HCT116 (cell line): ENCODE data around the gene CIITA. TPM values are rescaled to one million over a fixed set of nuclear protein-coding genes. Genes with fewer than 3 reads are reported as not detected.
A peak's percentile ranks its signal among the peaks of the same experiment; 100 is the strongest.

Experiments used
- ATAC-seq: fragments of 200-7000 bp; cut with Tn5 transposase; 2 replicates; pipeline ENCODE4 v1.9.1; 2020; ENCODE audit warnings: mild to moderate bottlenecking, moderate library complexity
- BruUV-seq: library from RNA; stranded (reverse); fragments of 400-500 nt; replicated peaks from 2 replicates; lab custom pipeline; 2021; lab: Mats Ljungman, UMichigan
- CTCF ChIA-PET: fragments of 300-600 bp; sonication (Branson Sonifier 250); formaldehyde crosslinking; loops from one replicate; lab custom pipeline; 2021; ENCODE audit warnings: antibody characterized with exemption; lab: Charles Lee
- POLR2A ChIA-PET: fragments of 300-600, 350-600 bp; sonication (Branson Sonifier 250); formaldehyde crosslinking; loops from one replicate; lab custom pipeline; 2021; ENCODE audit warnings: antibody characterized with exemption; lab: Charles Lee
- RAD21 ChIA-PET, 2 experiments: fragments of 300-600 bp; sonication (Branson Sonifier 250); formaldehyde crosslinking; loops; one replicate each; lab custom pipeline; 2023; ENCODE audit warnings: low total read pairs in 2 of 2; ENCODE audit not compliant: uncharacterized antibody in 2 of 2, unreplicated experiment in 2 of 2, low non-redundant PET in 1 of 2; lab: Charles Lee
- DNase-seq: peaks from one replicate; pipeline ENCODE4 v3.0.0-alpha.2; 2010; ENCODE audit warnings: low read depth, low spot score
- H2AFZ ChIP-seq: fragments of 200-600 bp; shearing (Covaris generic), sonication (generic); 2 replicates; pipeline ENCODE4 v1.6.1; 2017; ENCODE audit warnings: low read depth, mixed run types, mixed read lengths, antibody characterized with exemption, low read length; ENCODE audit not compliant: poor library complexity, severe bottlenecking
- H3K27ac ChIP-seq: 2 replicates; pipeline ENCODE4 v1.5.1; 2012; ENCODE audit warnings: low read depth, low read length
- H3K27me3 ChIP-seq: fragments of 200-600 bp; sonication (generic); 2 replicates; pipeline ENCODE4 v1.6.1; 2016; ENCODE audit warnings: mixed run types, low read length, mixed read lengths; ENCODE audit not compliant: insufficient read depth
- H3K36me3 ChIP-seq, 2 experiments: fragments of 200-500 bp in 1 of 2; fragments of 200-600 bp in 1 of 2; sonication (Bioruptor generic) in 1 of 2; sonication (generic) in 1 of 2; 2 replicates each; pipeline versions ENCODE4 v1.5.1 to v1.6.1; 2014 to 2016; ENCODE audit warnings: low read length in 2 of 2, inconsistent platforms in 1 of 2, mixed read lengths in 1 of 2, mixed run types in 1 of 2; ENCODE audit not compliant: insufficient read depth in 2 of 2, control insufficient read depth in 1 of 2
- H3K4me1 ChIP-seq, 2 experiments: fragments of 200-600 bp in 1 of 2; sonication (generic) in 1 of 2; 2 replicates each; pipeline versions ENCODE4 v1.5.1 to v1.6.1; 2012 to 2017; ENCODE audit warnings: low read length in 2 of 2, inconsistent platforms in 1 of 2, mild to moderate bottlenecking in 1 of 2, mixed read lengths in 1 of 2, mixed run types in 1 of 2, moderate library complexity in 1 of 2; ENCODE audit not compliant: insufficient read depth in 2 of 2, control insufficient read depth in 1 of 2
- H3K4me2 ChIP-seq: fragments of 200-600 bp; sonication (generic); 2 replicates; pipeline ENCODE4 v1.6.1; 2017; ENCODE audit warnings: mixed run types, low read length, mixed read lengths
- H3K4me3 ChIP-seq, 2 experiments: fragments of 200-600 bp in 1 of 2; sonication (generic) in 1 of 2; replicated peaks in 1 of 2; 2 replicates each; pipeline ENCODE4 v1.5.1; 2011 to 2016; ENCODE audit warnings: low read length in 2 of 2, control low read depth in 1 of 2, low read depth in 1 of 2, mild to moderate bottlenecking in 1 of 2, mixed read lengths in 1 of 2, mixed run types in 1 of 2
- H3K79me2 ChIP-seq: fragments of 200-600 bp; sonication (generic); 2 replicates; pipeline ENCODE4 v1.6.1; 2017; ENCODE audit warnings: mild to moderate bottlenecking, mixed run types, low read length, moderate library complexity, mixed read lengths; ENCODE audit not compliant: insufficient read depth
- H3K9ac ChIP-seq: fragments of 200-600 bp; sonication (generic); 2 replicates; pipeline ENCODE4 v1.6.1; 2016; ENCODE audit warnings: low read length, mixed read lengths
- H3K9me2 ChIP-seq: fragments of 200-600 bp; sonication (generic), shearing (Covaris generic); 2 replicates; pipeline ENCODE4 v1.6.1; 2017; ENCODE audit warnings: mixed run types, mild to moderate bottlenecking, moderate library complexity; ENCODE audit not compliant: insufficient read depth
- H3K9me3 ChIP-seq, 2 experiments: fragments of 200-500 bp in 1 of 2; fragments of 200-600 bp in 1 of 2; sonication (Bioruptor generic) in 1 of 2; sonication (generic) in 1 of 2; 2 replicates each; pipeline ENCODE4 v1.6.1; 2014 to 2017; ENCODE audit warnings: low read length in 2 of 2, mixed read lengths in 2 of 2, inconsistent platforms in 1 of 2, low read depth in 1 of 2, mild to moderate bottlenecking in 1 of 2, mixed run types in 1 of 2, moderate library complexity in 1 of 2; ENCODE audit not compliant: control insufficient read depth in 1 of 2, insufficient read depth in 1 of 2
- H4K20me1 ChIP-seq: fragments of 200-600 bp; sonication (generic), shearing (Covaris generic); 2 replicates; pipeline ENCODE4 v1.6.1; 2017; ENCODE audit warnings: mixed run types, mild to moderate bottlenecking, moderate library complexity; ENCODE audit not compliant: insufficient read depth
- CEBPB ChIP-seq: IDR thresholded peaks from 2 replicates; pipeline ENCODE4 v1.6.1; 2012; ENCODE audit warnings: low read depth
- CTCF ChIP-seq, 3 experiments: fragments of 200-600 bp in 1 of 3; sonication (generic) in 1 of 3; IDR thresholded peaks in 2 of 3; conservative IDR thresholded peaks in 1 of 3; 2 replicates each; pipeline ENCODE4 v1.5.1; 2012 to 2017; ENCODE audit warnings: low read depth in 2 of 3, low read length in 2 of 3, antibody characterized with exemption in 1 of 3, borderline replicate concordance in 1 of 3, control low read depth in 1 of 3, mild to moderate bottlenecking in 1 of 3, mixed read lengths in 1 of 3, mixed run types in 1 of 3, moderate library complexity in 1 of 3; ENCODE audit not compliant: insufficient read depth in 1 of 3
- EGR1 ChIP-seq: IDR thresholded peaks from 2 replicates; pipeline ENCODE4 v1.6.1; 2012; ENCODE audit warnings: low read depth
- ELF1 ChIP-seq: IDR thresholded peaks from 2 replicates; pipeline ENCODE4 v1.6.1; 2012; ENCODE audit warnings: low read depth, borderline replicate concordance
- EZH2 ChIP-seq: fragments of 200-600 bp; sonication (generic); IDR thresholded peaks from 2 replicates; pipeline ENCODE4 v1.6.1; 2017; ENCODE audit warnings: antibody characterized with exemption, mixed run types
- EZH2phosphoT487 ChIP-seq: fragments of 200-600 bp; IDR thresholded peaks from 2 replicates; pipeline ENCODE4 v1.6.1; 2018; ENCODE audit warnings: antibody characterized with exemption, borderline replicate concordance
- FOSL1 ChIP-seq: IDR thresholded peaks from 2 replicates; pipeline ENCODE4 v1.6.1; 2012; ENCODE audit warnings: low read depth
- JUND ChIP-seq: IDR thresholded peaks from 2 replicates; pipeline ENCODE4 v1.6.1; 2012
- POLR2A ChIP-seq: IDR thresholded peaks from 2 replicates; pipeline ENCODE4 v1.7.0; 2011; ENCODE audit warnings: borderline replicate concordance; ENCODE audit not compliant: insufficient read depth, insufficient read length; ENCODE audit errors: extremely low read depth
- RAD21 ChIP-seq: IDR thresholded peaks from 2 replicates; pipeline ENCODE4 v1.6.1; 2012; ENCODE audit warnings: low read depth, mild to moderate bottlenecking
- REST ChIP-seq: IDR thresholded peaks from 2 replicates; pipeline ENCODE4 v1.6.1; 2012; ENCODE audit warnings: low read depth
- SIN3A ChIP-seq: IDR thresholded peaks from 2 replicates; pipeline ENCODE4 v1.6.1; 2012; ENCODE audit warnings: low read depth
- SP1 ChIP-seq: IDR thresholded peaks from 2 replicates; pipeline ENCODE4 v1.6.1; 2012; ENCODE audit warnings: low read depth
- SRF ChIP-seq: IDR thresholded peaks from 2 replicates; pipeline ENCODE4 v1.6.1; 2012; ENCODE audit warnings: low read depth
- TCF7L2 ChIP-seq: IDR thresholded peaks from 2 replicates; pipeline ENCODE4 v1.7.0; 2011; ENCODE audit warnings: borderline replicate concordance, inconsistent platforms; ENCODE audit not compliant: insufficient read depth, insufficient read length; ENCODE audit errors: extremely low read depth
- YY1 ChIP-seq: IDR thresholded peaks from 2 replicates; pipeline ENCODE4 v1.6.1; 2011; ENCODE audit warnings: low read length, low read depth, moderate library complexity, mild to moderate bottlenecking; ENCODE audit not compliant: insufficient replicate concordance; ENCODE audit errors: extremely low read depth
- ZBTB33 ChIP-seq: IDR thresholded peaks from 2 replicates; pipeline ENCODE4 v1.6.1; 2011; ENCODE audit warnings: mild to moderate bottlenecking, low read length, moderate library complexity; ENCODE audit not compliant: insufficient replicate concordance; ENCODE audit errors: extremely low read depth
- ZNF274 ChIP-seq: fragments of 200-500 bp; sonication (Bioruptor generic); IDR thresholded peaks from 2 replicates; pipeline ENCODE4 v1.6.1; 2014; ENCODE audit warnings: mild to moderate bottlenecking, low read depth, low read length, inconsistent platforms
- intact Hi-C: fragments of 100-400 bp; cut with micrococcal nuclease; formaldehyde crosslinking; loops from 2 replicates; pipeline ENCODE4 v1.10.0; 2022
- total RNA-seq: library from RNA; stranded (reverse); gene quantifications from one replicate; pipeline ENCODE4 v1.2.1, GENCODE V29; 2021; ENCODE audit not compliant: unreplicated experiment

Gene CIITA
- total RNA-seq, 1 experiment from 2014 or later, result 0.25 TPM

- no TSS peak for BruUV-seq
- no peak for DNase-seq
- no peaks in the 10 kb centered on the region for H3K27me3 ChIP-seq
- no peaks in the 10 kb centered on the region for H3K9me2 ChIP-seq
- no peak overlapping the region for H3K9ac ChIP-seq
- peak overlapping the region; percentile 55; the same call in 1 of the 2 replicates for H3K4me2 ChIP-seq
- no peak for ATAC-seq
- no peak overlapping the region for H3K4me3 ChIP-seq
- RAD21 ChIA-PET, result no interaction called here
- no peaks in the 10 kb centered on the region for H3K36me3 ChIP-seq
- H4K20me1 ChIP-seq, result no peaks in the 10 kb centered on the region
- intact Hi-C loops, result loop anchor here (10.0 kb wide), 1 partner anchor 55 kb away; the partner anchor contains the start of gene TVP23A
- no peaks in the 10 kb centered on the region for H3K79me2 ChIP-seq
- peaks cover 5 to 14% of the 10 kb centered on the region in 2 experiments; a peak in 3 of 4 replicates for H3K4me1 ChIP-seq
- CTCF ChIA-PET, result interaction anchor here (1.5 kb wide), 1 partner anchor 49 kb away, joined by 4 read pairs; no protein-coding TSS in a partner anchor
- H3K9me3 ChIP-seq, result no peaks in the 10 kb centered on the region
- POLR2A ChIA-PET, result interaction anchor here (0.5 to 0.6 kb wide), 2 partner anchors 48 to 347 kb away, joined by 3 read pairs; no protein-coding TSS in a partner anchor
- no peak overlapping the region for H3K27ac ChIP-seq
- TF ChIP-seq YY1 (no peak), RAD21 (no peak), CTCF (IDR thresholded peaks at IDR 0.05 in 2 of 3, conservative IDR thresholded peaks at IDR 0.05 in 1 of 3; ENCODE audit: borderline replicate concordance in 1 of 3, insufficient read depth in 1 of 3, low read depth in 2 of 3, low read length in 2 of 3) (no peak), ELF1 (no peak), JUND (no peak), FOSL1 (no peak), ZNF274 (no peak), POLR2A (no peak), SIN3A (no peak), ZBTB33 (no peak), TCF7L2 (no peak), SRF (no peak), SP1 (no peak), CEBPB (no peak), EZH2phosphoT487 (no peak), EGR1 (no peak), EZH2 (no peak), REST (no peak)
- TF ChIP-seq, all 23 proteins: peak for 0
- H2AFZ ChIP-seq, result no peak overlapping the region
These were observed 6.7 kb upstream of the CIITA start for GRCh38 chr16:10870137-10870776.
